NCI-H1694 treated with DMSO at 0.1 percent for 48 hours (cell line): Measurements from ENCODE around the gene SPNS1.
"Not testable (repeated sequence)": the region's sequence is repeated elsewhere in the genome, so short reads cannot be mapped to it uniquely, and the experiment has no call there.

Source experiments
- DNase-seq: peaks from one replicate; lab custom pipeline; 2025; lab: John Stamatoyannopoulos, UW

The SPNS1 gene

GRCh38 chr16:28958836-28959235, 15.7 kb upstream of the SPNS1 start:
- DNase-seq: no peak

GRCh38 chr16:28964072-28964471, 10.5 kb upstream of the SPNS1 start:
- no peak for DNase-seq

- no peak for DNase-seq
Observed at GRCh38 chr16:28964496-28964895, 10.1 kb upstream of the SPNS1 start.

DNA sequence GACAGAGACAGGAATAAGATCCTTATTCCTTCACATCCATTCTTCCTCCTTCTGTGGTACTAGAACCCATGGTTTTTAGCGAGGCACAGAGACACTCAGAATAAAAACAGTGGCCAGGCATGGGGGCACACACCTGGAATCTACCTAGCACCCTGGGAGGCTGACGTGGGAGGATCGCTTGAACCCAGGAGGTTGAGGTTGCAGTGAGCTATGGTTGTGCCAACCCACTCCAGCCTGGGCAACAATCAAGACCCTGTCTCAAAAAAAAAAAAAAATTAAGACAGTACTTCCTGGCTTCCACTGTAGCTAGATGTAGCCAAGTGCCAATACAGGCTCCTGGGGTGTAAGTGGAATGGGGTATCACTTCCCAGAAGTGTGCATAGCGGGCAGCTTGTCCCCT, 7.4 kb upstream of the SPNS1 start:
- DNase-seq: no peak

DNA sequence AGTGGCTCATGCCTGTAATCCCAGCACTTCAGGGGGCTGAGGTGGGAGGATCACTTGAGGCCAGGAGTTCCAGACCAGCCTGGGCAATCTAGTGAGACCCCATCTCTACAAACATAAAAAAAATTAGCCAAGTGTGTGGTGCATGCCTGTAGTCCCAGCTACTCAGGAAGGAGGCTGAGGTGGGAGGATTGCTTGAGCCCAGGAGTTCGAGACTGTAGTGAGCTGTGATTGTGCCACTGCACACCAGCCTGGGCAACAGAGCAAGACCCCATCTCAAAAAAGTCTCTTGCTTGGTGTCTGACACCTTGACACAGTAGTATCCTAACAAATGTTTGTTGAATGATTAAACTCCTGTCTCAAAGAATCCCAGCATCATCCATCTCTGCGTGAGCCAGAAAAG, 4.9 kb upstream of the SPNS1 start:
- not testable (repeated sequence) for DNase-seq

- DNase-seq: peak; percentile 50
Observed at GRCh38 chr16:28974007-28974436, 556 bp upstream of the SPNS1 start.

- DNase-seq: no peak
Observed at GRCh38 chr16:28975158-28975599, 601 bp downstream of the SPNS1 start.

DNA sequence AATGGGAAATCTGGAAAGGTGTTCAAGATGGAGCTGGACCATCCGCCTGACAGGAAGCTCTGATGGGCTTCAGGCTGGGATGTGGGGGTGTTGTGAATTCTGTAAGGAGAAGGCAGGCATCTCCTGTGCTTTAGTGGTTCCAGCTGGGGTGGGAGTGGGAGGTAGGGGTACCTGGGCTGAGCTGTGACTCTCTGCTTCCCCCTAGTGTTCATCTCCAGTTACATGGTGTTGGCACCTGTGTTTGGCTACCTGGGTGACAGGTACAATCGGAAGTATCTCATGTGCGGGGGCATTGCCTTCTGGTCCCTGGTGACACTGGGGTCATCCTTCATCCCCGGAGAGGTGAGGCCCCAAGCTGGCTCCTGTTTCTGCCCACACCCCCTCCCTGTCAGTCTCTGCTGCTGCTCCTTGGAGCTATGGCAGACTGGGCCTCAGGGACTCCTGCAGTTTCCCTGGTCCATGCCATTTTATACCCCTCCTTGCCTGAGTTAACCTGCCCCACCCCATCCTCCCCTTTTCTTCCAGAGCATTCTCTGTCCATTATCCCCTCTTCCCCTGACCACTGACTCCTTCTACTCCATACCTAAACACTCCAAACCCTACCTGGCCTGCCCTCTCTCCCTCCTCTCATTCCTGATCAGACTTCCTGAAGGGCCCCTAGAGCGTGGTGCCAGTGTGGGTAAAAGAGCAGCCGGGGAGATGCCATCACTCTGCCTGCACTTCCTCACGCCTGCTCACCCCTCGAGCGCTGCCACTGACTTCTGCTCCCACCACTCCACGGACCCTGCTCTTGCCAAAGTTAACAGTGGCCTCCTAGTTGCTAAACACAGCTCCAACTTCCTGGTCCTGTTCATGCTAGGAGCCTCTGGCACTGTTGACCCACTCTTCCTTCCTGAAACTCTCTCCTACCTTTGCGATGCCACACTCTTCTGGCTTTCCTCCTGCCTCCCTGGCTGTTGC, 3.4 kb downstream of the SPNS1 start:
- DNase-seq: no peak

- not testable (repeated sequence) for DNase-seq
Observed at GRCh38 chr16:28980330-28980729, 5.8 kb downstream of the SPNS1 start.

- no peak for DNase-seq
Observed at GRCh38 chr16:28980929-28981328, 6.4 kb downstream of the SPNS1 start.

- DNase-seq: no peak
Observed at GRCh38 chr16:28981517-28981916, 6.9 kb downstream of the SPNS1 start.

GRCh38 chr16:28982418-28982817, 7.8 kb downstream of the SPNS1 start:
- DNase-seq: no peak

DNA sequence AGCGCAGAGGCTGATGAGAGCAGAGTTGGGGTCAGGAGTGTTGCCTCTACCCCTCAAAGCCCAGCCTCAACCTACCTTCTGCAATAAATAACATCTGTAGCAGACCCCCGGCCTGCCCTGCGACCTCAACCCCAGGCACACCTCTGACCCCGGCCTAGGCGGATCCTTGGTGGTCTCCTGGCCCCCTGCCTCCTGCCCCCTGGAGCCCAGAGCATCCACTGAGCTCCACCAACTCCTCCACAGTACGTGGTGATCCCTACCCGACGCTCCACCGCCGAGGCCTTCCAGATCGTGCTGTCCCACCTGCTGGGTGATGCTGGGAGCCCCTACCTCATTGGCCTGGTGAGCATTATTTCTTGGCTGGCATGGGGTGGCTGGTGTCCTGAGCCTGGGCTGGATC, 8.4 kb downstream of the SPNS1 start:
- no peak for DNase-seq

- DNase-seq: no peak
Observed at GRCh38 chr16:28983644-28984043, 9.1 kb downstream of the SPNS1 start.

DNA sequence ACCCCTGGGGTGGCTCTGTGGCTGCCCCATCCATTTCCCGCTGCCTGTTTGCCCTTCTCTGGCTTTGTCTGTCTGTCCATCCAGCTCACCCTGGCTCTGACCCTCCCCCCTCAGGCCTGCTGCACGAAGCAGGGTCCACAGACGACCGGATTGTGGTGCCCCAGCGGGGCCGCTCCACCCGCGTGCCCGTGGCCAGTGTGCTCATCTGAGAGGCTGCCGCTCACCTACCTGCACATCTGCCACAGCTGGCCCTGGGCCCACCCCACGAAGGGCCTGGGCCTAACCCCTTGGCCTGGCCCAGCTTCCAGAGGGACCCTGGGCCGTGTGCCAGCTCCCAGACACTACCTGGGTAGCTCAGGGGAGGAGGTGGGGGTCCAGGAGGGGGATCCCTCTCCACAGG, 9.5 kb downstream of the SPNS1 start:
- DNase-seq: no peak

- no peak for DNase-seq
Observed at GRCh38 chr16:28984619-28985135, 10.1 kb downstream of the SPNS1 start, which contains the start of gene LAT. Gene LAT (plus strand): TSS chr16:28985052. CDS start chr16:28985418, 366 bp downstream.

DNA sequence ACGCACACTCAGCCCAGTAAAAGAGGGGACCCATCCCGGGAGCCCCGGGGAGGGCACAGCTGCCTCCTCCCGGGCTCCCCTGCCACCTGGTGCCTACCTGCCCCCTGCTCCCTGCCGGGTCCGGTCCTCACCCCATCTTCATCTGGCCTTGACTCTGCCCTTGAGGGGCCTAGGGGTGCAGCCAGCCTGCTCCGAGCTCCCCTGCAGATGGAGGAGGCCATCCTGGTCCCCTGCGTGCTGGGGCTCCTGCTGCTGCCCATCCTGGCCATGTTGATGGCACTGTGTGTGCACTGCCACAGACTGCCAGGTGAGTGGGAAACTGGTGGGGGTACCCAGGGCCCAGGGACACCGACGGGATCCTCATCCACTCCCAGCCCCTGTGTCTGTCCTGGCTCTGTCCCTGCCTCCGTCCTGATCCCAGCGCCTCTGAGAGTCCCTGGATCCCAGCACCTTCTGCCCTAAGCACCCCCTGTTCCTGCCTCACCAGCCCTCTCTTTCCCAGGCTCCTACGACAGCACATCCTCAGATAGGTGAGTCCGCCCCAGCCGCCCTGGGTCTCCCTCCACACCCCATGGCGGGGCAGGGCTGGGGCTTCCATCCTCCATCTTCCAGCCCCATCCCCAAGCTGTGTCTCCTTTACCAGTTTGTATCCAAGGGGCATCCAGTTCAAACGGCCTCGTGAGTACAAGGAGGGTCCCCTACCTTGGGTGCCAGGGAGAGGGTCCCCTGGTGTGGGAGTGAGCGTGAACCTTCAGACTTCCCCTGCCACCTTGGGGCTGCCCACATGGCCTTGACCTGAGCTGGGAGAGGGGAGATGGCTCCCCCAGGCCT, 10.8 kb downstream of the SPNS1 start:
- DNase-seq: no peak

GRCh38 chr16:28986046-28986445, 11.5 kb downstream of the SPNS1 start:
- no peak for DNase-seq

- no peak for DNase-seq
Observed at GRCh38 chr16:28986492-28986891, 11.9 kb downstream of the SPNS1 start.

- no peak for DNase-seq
Observed at GRCh38 chr16:28987170-28987853, 12.7 kb downstream of the SPNS1 start.

DNA sequence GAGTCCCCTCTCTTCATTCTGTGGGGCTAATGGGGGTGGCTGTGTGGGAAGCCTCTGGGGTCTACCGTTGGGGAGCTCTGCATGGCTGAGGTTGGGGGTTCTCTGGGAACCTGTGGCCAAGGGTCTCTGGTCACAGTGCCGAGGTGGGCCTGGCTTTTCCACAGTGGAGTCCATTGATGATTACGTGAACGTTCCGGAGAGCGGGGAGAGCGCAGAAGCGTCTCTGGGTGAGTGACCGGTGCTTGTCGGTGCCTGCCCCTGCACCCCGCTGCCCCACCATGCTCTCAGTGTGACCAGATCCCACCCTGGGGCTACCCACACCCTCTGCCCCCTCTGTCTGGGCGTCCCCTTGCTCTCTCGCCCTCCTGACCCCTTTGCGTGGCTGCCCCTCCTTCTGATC, 14.8 kb downstream of the SPNS1 start:
- no peak for DNase-seq
